Raji (cell line): Measurements from ENCODE around the gene RNF220.

Experiments used
- POLR2A ChIP-seq: IDR thresholded peaks from 2 replicates; pipeline ENCODE4 v1.6.1; 2011; ENCODE audit warnings: low read depth, low read length, control low read depth; ENCODE audit not compliant: insufficient read depth

RNF220 gene

GRCh38 chr1:44604157-44604955 lies 199.3 kb downstream of the RNF220 start:
- no peak for TF ChIP-seq POLR2A

GRCh38 chr1:44605914-44606615 lies 201.0 kb downstream of the RNF220 start:
- TF ChIP-seq POLR2A, result no peak

GRCh38 chr1:44606701-44607281 lies 201.7 kb downstream of the RNF220 start:
- TF ChIP-seq POLR2A, result no peak

- no peak for TF ChIP-seq POLR2A
These were observed 203.1 kb downstream of the RNF220 start for GRCh38 chr1:44608141-44608540.

GRCh38 chr1:44609412-44609767 lies 204.3 kb downstream of the RNF220 start:
- no peak for TF ChIP-seq POLR2A

- no peak for TF ChIP-seq POLR2A
These were observed 204.9 kb downstream of the RNF220 start for GRCh38 chr1:44609768-44610526.

- TF ChIP-seq POLR2A, result no peak
These were observed 205.6 kb downstream of the RNF220 start for GRCh38 chr1:44610527-44611148.

- TF ChIP-seq POLR2A, result no peak
These were observed 206.4 kb downstream of the RNF220 start for GRCh38 chr1:44611419-44611818.

GRCh38 chr1:44611866-44612265 lies 206.8 kb downstream of the RNF220 start:
- TF ChIP-seq POLR2A, result no peak

- no peak for TF ChIP-seq POLR2A
These were observed 208.9 kb downstream of the RNF220 start for GRCh38 chr1:44613941-44614340.

GRCh38 chr1:44616284-44616990 lies 211.4 kb downstream of the RNF220 start:
- TF ChIP-seq POLR2A, result no peak

GRCh38 chr1:44616991-44617702 lies 212.1 kb downstream of the RNF220 start:
- no peak for TF ChIP-seq POLR2A

- no peak for TF ChIP-seq POLR2A
These were observed 212.6 kb downstream of the RNF220 start for GRCh38 chr1:44617703-44618029.

- TF ChIP-seq POLR2A, result no peak
These were observed 214.3 kb downstream of the RNF220 start for GRCh38 chr1:44619261-44619900.

- TF ChIP-seq POLR2A, result no peak
These were observed 215.0 kb downstream of the RNF220 start for GRCh38 chr1:44620072-44620471.
